GM23248 (cell line): ENCODE data around the gene MRPS18C.

ENCODE experiments used
- EZH2 ChIP-seq: fragments of 200-600 bp; sonication (generic); IDR thresholded peaks from 2 replicates; pipeline ENCODE4 v1.6.1; 2018; ENCODE audit warnings: antibody characterized with exemption, mild to moderate bottlenecking; ENCODE audit not compliant: insufficient read depth, poor library complexity, severe bottlenecking
- EZH2phosphoT487 ChIP-seq: fragments of 200-600 bp; sonication (generic); IDR thresholded peaks from 2 replicates; pipeline ENCODE4 v1.6.1; 2018; ENCODE audit warnings: antibody characterized with exemption, moderate library complexity, mild to moderate bottlenecking, low read depth; ENCODE audit not compliant: insufficient read depth

DNA sequence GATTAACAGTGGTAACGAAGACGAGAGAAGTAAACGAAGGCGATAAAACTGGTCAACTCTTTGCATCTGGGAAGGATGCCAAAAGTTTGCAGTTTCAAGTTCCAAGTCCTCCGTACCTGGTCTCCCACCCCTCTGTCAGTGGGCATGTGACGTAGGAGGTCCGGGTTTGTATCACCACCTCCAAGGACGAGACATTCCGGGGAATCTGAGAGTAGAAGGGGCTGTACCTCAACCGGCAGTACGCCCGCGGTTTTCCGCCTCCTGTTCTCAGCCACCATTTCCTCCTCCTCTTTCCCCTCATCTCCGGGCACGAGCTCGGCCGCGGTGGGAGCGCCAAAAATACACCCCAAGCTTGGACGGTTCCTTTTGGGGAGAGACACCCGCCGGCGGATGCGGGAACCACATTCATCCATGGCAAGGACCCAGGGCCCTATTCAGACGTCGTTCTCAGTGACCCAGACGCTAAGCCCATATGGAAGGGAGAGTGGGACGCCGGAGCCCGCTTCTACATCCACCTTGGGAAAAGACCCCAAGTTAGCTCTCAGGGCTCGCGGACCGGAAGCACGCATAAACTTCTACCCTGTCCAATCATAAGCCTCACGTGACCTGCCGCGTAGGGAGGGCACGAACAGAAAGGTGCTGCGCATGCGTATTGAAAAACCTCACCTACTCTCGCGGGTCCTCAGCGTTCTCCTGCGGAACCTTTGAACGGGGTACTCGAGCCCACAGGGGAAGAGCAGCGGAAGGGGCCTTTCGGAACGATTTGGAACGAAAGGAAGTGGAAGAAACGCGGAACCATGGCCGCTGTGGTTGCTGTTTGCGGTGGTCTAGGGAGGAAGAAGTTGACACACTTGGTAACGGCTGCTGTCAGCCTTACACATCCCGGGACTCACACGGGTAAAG is at the start of gene MRPS18C, which contains the start of gene HELQ:
- no peak for TF ChIP-seq EZH2
- TF ChIP-seq EZH2phosphoT487, result no peak
